Loucy (cell line): ENCODE results near the gene NRCAM.

ENCODE experiments used
- H2AFZ ChIP-seq: fragments of 200-600 bp; sonication (generic); 2 replicates; pipeline ENCODE4 v1.6.0; 2016; ENCODE audit warnings: antibody characterized with exemption, mild to moderate bottlenecking, low read length, moderate library complexity
- H3F3A ChIP-seq: fragments of 200-600 bp; 2 replicates; pipeline ENCODE4 v1.6.0; 2016; ENCODE audit warnings: antibody characterized with exemption, low read depth, mild to moderate bottlenecking
- H3K27me3 ChIP-seq: fragments of 200-600 bp; sonication (generic); 2 replicates; pipeline ENCODE4 v1.6.1; 2014; ENCODE audit warnings: low read length, mild to moderate bottlenecking; ENCODE audit not compliant: insufficient read depth, poor library complexity, severe bottlenecking
- H3K36me3 ChIP-seq: fragments of 200-600 bp; sonication (generic); 2 replicates; pipeline ENCODE4 v1.6.1; 2016; ENCODE audit warnings: low read length; ENCODE audit not compliant: insufficient read depth
- H3K4me1 ChIP-seq: fragments of 200-600 bp; sonication (generic); 2 replicates; pipeline ENCODE4 v1.5.1; 2014; ENCODE audit warnings: low read length, mild to moderate bottlenecking; ENCODE audit not compliant: insufficient read depth, poor library complexity, severe bottlenecking
- H3K4me2 ChIP-seq: fragments of 200-600 bp; sonication (generic); 2 replicates; pipeline ENCODE4 v1.6.0; 2014; ENCODE audit warnings: antibody characterized with exemption, low read length, low read depth, mild to moderate bottlenecking; ENCODE audit not compliant: poor library complexity, severe bottlenecking
- H3K4me3 ChIP-seq: fragments of 200-600 bp; sonication (generic); 2 replicates; pipeline ENCODE4 v1.5.1; 2014; ENCODE audit warnings: low read length, mild to moderate bottlenecking, mixed read lengths; ENCODE audit not compliant: poor library complexity, severe bottlenecking
- H3K79me2 ChIP-seq: fragments of 200-600 bp; sonication (generic); 2 replicates; pipeline ENCODE4 v1.6.1; 2014; ENCODE audit warnings: low read length; ENCODE audit not compliant: insufficient read depth
- H3K9ac ChIP-seq: fragments of 200-600 bp; sonication (generic); 2 replicates; pipeline ENCODE4 v1.6.0; 2014; ENCODE audit warnings: mild to moderate bottlenecking, low read depth, low read length, moderate library complexity; ENCODE audit not compliant: poor library complexity, severe bottlenecking
- H3K9me2 ChIP-seq: fragments of 200-600 bp; sonication (generic); replicated peaks from 2 replicates; pipeline ENCODE4 v1.6.1; 2016; ENCODE audit warnings: low read depth, low read length, mixed read lengths
- H3K9me3 ChIP-seq: fragments of 200-600 bp; sonication (generic); 2 replicates; pipeline ENCODE4 v1.6.1; 2014; ENCODE audit warnings: mild to moderate bottlenecking, antibody characterized with exemption, low read length, low read depth; ENCODE audit not compliant: insufficient read depth
- H4K20me1 ChIP-seq: fragments of 200-600 bp; sonication (generic); 2 replicates; pipeline ENCODE4 v1.6.0; 2014; ENCODE audit warnings: antibody characterized with exemption, low read length, mild to moderate bottlenecking; ENCODE audit not compliant: insufficient read depth, poor library complexity, severe bottlenecking
- EZH2phosphoT487 ChIP-seq: fragments of 200-600 bp; IDR thresholded peaks from 2 replicates; pipeline ENCODE4 v1.6.1; 2018; ENCODE audit warnings: antibody characterized with exemption, mild to moderate bottlenecking, moderate library complexity, borderline replicate concordance
- TF ChIP-seq, protein P1 (sequence below): fragments of 200-600 bp; sonication (generic); conservative IDR thresholded peaks from 2 replicates; pipeline ENCODE4 v1.5.1; 2014; ENCODE audit warnings: mild to moderate bottlenecking, antibody characterized with exemption, low read length

The NRCAM gene

DNA sequence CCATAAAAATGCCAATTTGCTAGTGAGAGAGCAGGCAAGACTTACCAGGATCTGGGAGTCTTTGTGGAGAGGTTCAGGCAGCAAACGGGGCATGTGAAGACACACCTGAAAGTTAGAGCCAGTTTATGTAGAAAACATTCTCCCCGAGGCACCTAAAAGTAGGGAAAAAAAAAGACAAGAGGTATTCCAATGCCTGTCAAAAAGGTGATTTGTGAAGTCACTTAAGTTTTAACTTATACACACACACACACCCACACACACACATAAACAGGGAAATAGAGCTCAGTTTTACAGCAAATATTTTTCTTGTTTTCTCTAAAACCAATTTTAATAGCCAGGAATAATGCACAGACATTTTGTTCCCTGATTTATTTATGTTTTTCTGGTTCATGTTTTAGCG lies 326.0 kb downstream of the NRCAM start, which contains the start of gene LAMB4:
Gene LAMB4 (minus strand): TSS at position 101 of the 400 bp plus-strand sequence. CDS start 7,197 bp downstream, outside the sequence.
- H2AFZ ChIP-seq, result no peak within 1 kb of the TSS
- H3K4me3 ChIP-seq, result no peak within 1 kb of the TSS
- H4K20me1 ChIP-seq, result no peaks in the 10 kb centered on the region
- no peaks in the 10 kb centered on the region for H3K9me3 ChIP-seq
- H3F3A ChIP-seq, result no peaks in the 10 kb centered on the region
- H3K4me1 ChIP-seq, result no peaks in the 10 kb centered on the region
- no peaks in the 10 kb centered on the region for H3K27me3 ChIP-seq
- H3K9ac ChIP-seq, result no peak within 1 kb of the TSS
- no peak for TF ChIP-seq EZH2phosphoT487
- TF ChIP-seq, protein P1, sequence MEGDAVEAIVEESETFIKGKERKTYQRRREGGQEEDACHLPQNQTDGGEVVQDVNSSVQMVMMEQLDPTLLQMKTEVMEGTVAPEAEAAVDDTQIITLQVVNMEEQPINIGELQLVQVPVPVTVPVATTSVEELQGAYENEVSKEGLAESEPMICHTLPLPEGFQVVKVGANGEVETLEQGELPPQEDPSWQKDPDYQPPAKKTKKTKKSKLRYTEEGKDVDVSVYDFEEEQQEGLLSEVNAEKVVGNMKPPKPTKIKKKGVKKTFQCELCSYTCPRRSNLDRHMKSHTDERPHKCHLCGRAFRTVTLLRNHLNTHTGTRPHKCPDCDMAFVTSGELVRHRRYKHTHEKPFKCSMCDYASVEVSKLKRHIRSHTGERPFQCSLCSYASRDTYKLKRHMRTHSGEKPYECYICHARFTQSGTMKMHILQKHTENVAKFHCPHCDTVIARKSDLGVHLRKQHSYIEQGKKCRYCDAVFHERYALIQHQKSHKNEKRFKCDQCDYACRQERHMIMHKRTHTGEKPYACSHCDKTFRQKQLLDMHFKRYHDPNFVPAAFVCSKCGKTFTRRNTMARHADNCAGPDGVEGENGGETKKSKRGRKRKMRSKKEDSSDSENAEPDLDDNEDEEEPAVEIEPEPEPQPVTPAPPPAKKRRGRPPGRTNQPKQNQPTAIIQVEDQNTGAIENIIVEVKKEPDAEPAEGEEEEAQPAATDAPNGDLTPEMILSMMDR, result no peak
- no peaks in the 10 kb centered on the region for H3K79me2 ChIP-seq
- no peaks in the 10 kb centered on the region for H3K9me2 ChIP-seq
- H3K4me2 ChIP-seq, result no peak within 1 kb of the TSS
- H3K36me3 ChIP-seq, result no peaks in the 10 kb centered on the region

DNA sequence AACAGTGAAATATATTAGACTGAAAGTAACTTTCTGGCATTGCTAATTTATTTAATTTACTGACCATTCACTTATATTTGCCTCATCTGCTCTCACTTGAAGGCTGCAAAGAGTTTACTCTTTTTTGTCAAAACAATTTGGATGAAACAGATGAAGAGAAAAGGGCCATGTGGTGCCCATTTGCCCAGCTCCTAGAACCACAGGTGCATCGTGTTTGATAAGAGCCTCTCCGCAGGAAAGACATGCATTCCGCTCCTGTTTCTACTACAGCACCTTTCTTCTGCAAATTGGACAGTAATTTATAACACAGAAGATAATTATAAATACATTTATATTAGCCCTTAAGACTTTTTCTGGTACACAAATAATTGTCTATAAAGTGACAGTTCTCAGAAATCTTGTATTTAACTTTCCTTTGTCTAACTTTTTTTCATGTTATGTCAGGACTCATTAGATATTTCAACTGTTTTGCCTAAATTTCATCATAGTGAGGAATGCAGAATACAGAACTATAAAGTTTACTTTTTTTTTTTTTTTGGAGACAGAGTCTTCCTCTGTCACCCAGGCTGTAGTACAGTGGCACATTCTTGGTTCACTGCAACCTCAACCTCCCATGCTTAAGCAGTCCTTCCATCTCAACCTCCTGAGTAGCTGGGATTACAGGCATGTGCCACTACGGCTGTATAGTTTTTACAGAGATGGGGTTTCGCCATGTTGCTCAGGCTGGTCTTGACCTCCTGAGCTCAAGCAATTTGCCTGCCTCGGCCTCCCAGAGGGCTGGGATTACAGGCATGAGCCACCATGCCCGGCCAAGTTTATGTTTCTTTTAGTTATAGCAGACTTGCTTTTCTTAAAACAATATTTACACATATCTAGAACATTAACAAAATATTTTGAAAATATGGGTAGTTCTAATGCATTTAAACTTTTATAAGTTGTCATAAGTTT lies 326.9 kb downstream of the NRCAM start:
- no peaks in the 10 kb centered on the region for H3K36me3 ChIP-seq
- no peaks in the 10 kb centered on the region for H4K20me1 ChIP-seq
- H3K9me3 ChIP-seq, result no peaks in the 10 kb centered on the region
- no peaks in the 10 kb centered on the region for H3K27me3 ChIP-seq
- H3K4me1 ChIP-seq, result no peaks in the 10 kb centered on the region
- no peaks in the 10 kb centered on the region for H3K9me2 ChIP-seq
- H3K4me3 ChIP-seq, result no peak overlapping the region
- H3K79me2 ChIP-seq, result no peaks in the 10 kb centered on the region
- H3K9ac ChIP-seq, result no peak overlapping the region
- no peak overlapping the region for H3K4me2 ChIP-seq
- TF ChIP-seq, protein P1, result no peak
- TF ChIP-seq EZH2phosphoT487, result no peak
- no peak overlapping the region for H2AFZ ChIP-seq
- H3F3A ChIP-seq, result no peaks in the 10 kb centered on the region

DNA sequence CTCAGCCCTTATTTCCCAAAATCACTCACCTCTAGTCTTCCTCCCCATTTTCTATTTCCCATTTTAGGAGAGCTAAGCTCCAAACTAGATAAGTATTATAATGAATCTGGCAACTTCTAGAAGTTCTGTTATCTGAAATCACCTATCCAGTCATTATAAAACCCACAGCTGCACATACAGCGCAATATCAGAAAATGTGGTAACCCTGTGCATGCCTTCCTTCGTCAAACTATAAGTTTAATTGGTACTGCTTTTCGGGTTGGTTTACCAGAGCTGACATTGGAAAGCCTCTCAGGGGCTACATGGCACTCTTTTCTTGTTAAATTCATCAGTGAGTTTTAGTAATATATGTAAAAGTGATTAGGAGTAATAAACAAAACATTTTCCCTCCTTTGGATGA lies 327.7 kb downstream of the NRCAM start:
- Histone ChIP-seq H3K27me3 (no peaks in the 10 kb centered on the region), H2AFZ (no peak overlapping the region), H3K9me3 (no peaks in the 10 kb centered on the region), H3K9ac (no peak overlapping the region), H3K4me2 (no peak overlapping the region), H3K79me2 (no peaks in the 10 kb centered on the region), H4K20me1 (no peaks in the 10 kb centered on the region), H3K36me3 (no peaks in the 10 kb centered on the region), H3K4me1 (no peaks in the 10 kb centered on the region), H3K4me3 (no peak overlapping the region), H3K9me2 (no peaks in the 10 kb centered on the region), H3F3A (no peaks in the 10 kb centered on the region)
- no peak for TF ChIP-seq EZH2phosphoT487
- TF ChIP-seq, protein P1, result no peak
